HUDEP-2 (cell line): Measurements from ENCODE around the gene ANGEL1.

ENCODE experiments used
- DNase-seq, 76 experiments: peaks; one replicate each; lab custom pipeline; 2025; ENCODE audit not compliant: unreplicated experiment in 76 of 76; lab: John Stamatoyannopoulos, UW

ANGEL1 gene

DNA sequence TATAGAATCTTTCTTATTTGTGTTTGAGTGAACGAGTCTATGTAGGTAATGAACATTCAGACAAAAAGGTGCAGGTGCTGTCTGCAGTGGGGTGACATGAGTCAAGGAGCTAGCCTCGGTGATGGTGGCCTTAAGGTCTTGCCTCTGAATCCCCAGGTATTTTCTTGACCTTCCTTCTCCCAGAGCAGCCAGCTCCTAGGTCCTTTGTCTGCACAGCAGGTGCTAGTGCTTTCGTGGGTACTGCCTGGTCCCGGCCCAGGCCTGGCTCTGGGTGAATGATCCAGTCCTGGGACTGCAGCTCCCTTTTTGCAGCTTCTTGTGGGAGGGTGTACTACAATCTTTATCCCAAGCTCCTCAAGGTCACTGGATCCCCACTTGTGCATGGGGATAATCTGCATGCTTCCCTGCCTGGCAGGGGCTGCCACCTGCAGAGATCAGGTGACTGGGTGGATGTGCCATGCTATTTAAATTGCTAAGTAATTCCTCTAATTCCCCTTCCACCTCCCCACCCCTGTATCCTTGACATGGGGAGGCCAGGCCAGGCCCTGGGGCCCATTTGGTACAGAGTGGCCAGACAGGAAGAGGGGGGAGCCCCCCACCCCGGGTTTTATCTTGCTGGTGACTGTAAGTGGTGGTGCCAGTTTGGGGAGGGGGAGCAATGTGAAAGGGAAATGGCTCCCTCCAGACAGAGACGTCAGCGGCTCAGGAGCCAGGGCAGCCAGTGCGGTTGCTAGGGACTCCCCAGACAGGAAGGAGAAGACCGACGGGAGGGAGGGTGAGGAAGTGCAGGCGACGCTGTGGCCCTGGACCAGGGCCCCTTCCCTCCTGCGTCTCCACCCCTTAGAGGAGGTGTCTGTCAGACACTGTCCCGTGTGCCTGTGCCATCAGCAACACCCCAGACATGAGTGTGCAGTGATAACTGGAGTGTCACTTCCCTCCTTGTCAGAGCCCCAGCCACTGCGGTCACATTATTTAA lies 44.7 kb downstream of the ANGEL1 start:
- peak in 69 of 76 experiments; percentile 5 to 84 (median 57) for DNase-seq

DNA sequence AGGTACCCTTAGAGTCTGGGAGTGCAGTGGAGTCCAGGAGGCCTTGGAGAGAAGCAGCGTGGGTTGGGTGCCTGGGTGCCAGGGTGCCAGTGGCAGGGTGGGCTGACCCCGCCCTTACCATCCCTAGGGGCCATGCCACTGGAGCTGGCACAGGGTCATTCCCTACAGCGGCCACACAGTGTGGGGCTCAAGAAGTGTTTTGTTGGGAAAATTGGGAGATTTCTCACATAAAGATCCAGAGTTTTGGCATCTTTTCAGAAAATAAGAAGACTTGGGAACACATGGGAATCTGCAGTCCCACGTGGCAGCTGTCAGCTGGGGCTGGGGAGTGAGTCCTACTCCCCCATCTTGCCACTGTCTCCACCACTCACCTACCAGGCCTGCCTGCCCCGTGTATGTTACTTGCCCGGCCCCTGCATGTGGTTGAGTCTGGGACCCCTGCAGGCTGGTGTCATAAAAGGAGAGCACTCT lies 47.2 kb downstream of the ANGEL1 start:
- DNase-seq, result no peak

DNA sequence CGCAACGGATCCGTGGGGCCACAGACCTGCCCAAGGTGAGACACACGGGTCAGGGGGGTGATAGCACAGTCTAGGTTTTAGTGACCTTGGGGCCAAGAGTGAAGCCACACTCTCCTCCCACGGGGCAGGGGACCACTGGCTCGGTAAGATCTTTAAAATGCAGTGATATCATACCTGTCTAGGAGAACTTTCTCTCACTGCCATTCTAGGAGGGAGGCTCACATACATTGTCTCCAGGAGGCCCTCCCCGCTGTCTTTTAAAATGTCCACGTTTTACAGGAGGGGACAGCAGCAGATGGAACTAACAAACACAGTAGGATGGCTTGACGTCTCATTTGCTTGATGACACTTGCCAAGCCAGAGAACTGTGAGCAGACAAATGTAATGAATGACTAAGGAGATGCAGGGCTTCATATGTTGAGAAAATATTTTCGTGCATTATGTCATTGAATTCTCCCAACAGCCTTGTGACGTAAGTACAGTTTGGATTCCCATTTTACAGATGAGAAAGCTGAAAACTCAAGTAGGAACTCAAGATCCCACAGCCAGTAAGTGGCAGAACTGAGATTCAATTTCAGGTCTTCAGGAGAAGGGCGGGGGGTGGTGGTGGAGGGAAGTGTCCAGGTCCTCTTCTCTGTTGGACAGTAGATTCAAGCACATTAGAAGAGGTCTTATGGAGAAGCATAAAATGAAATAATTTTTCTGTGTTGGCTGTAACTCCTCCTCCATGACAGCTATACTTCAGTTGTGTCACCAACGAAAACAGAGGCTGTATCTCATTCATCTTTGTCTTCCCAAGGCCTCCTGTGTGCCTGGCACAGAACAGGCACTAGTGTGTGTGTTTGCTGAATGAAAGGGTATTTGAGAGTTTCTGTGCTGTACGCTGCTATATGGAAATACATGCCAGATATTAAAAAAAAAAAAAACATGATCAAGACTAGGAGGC lies 49.3 kb downstream of the ANGEL1 start:
- DNase-seq, result no peak

DNA sequence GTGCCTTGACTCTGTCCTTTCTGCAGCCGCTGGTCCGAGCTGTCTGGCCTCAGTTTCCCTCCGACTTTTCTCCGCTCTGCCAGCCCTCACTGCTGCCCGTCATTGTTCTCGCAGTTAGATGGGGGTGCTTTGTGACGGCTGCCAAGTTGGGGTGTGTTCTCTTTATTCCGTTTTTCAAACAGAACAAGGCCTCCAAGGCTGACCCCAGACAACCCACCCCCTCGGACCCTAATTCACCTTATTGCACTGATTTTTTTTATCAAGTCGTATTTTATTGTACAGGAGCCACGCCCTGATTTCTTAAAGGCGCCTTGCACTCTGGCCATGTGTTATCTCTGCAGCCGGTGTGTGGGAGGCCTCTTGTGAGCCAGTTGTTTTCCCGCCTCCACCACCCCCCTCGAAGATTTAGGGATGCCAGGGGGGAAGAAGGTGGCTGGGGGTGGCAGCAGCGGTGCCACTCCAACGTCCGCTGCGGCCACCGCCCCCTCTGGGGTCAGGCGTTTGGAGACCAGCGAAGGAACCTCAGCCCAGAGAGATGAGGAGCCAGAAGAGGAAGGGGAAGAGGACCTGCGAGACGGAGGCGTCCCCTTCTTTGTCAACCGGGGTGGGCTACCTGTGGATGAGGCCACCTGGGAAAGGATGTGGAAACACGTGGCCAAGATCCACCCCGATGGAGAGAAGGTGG lies 50.1 kb downstream of the ANGEL1 start:
- DNase-seq, result no peak

DNA sequence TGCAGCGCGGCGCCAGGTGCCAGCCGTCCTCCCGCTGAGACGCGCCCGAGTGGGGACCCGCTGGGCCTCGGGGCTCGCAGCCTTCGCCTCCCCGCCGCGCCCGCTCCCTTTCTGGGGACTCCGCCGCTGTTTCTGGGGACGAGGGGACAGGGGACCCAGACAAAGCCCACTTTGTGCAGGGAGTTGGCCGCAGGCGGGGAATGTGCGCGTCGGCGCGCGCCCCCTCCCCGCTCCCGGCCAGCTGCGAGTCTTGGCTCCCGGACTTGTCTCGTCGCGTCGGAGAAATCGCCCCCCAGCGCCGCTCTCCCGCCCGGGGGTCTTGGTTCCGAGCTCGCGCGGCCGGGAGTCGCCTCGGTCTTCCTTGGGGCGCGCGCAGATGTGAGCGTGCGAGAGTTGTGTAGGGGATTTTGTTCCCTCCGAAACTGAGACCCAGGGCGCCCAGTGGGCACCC lies 50.7 kb downstream of the ANGEL1 start:
- DNase-seq, result no peak

DNA sequence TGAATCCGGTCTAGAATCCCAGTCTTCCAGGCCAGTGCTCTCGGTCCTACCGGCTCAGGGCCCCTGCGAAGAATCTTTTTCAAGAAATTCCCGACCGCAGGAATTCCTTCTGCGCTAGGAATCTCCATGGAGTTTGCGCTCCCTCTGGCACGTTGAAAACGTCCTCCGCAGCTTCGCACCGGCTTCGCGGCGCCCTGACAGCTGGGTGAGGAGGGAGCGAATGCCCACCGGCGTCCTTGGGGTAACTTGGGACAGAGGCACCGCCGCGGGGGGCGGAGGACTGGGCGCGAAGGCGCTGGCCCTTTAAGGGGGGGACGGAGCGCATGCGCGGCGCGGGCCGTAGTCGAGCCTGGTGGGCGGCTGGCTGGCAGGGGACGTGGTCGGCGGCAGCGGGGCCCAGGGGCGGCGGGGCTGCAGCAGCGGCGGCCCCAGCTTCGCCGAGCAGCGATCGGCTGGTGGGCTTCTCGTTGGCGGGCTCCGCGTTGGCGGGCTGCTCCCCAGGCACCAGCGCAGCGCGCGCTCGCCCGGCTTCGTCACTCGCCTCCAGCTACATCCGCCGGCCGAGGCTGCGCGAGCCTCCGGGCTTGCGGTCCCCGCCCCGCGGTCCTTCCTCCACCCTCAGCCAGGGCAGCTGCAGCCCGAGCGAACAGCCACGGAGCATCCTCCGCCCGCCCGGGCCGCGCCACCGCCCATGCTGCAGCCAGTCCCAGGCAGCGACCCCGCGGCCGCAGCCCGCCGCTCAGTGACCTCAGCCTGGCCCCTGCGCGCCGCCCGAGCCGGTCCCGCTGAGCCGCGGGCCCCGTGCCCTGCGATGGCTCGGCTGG lies 51.3 kb downstream of the ANGEL1 start, which contains the start of gene VASH1:
VASH1 (plus strand) TSS at position 333 of the 824 bp plus-strand sequence. CDS start 1,354 bp downstream, outside the sequence.
- DNase-seq, result peak in 9 of 76 experiments; percentile 7 to 44 (median 14)

DNA sequence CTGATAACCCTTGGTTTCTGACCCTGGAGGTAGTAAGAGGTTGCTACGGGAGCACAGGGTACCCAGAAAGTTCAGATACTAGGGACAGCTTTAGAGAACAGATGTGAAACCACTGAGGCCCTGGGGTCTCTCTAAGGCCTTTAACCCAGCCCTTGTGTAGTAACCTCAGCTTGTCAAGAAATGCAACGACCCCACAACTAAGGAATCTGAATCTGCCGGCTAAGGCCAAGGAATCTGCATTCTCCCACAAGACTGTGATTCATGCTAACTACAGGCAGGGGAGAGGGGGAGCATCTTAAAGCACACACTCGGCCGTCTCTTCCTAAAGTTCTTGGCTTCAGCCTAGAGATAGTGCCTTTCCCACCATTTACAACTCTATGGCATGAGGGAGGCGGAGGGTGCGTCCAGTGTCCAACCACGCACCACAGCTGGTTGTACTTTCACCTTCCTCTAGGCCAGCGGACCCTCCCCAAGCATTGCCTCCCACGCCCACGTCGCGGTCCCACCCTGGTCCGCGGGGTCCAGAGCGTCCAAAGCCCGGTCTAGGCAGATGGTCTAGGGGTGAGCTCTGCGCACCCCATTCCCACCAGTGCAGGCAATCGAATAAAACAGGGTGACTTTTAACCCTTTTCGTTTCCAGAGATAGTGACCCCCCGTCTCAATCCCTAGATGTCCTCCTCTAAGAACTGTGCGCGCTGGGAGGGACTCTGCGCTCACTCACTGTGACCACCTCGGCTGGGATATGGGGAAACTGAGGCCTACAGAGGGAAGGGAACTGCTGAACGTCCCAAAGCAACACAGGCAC lies 52.1 kb downstream of the ANGEL1 start:
- no peak for DNase-seq

DNA sequence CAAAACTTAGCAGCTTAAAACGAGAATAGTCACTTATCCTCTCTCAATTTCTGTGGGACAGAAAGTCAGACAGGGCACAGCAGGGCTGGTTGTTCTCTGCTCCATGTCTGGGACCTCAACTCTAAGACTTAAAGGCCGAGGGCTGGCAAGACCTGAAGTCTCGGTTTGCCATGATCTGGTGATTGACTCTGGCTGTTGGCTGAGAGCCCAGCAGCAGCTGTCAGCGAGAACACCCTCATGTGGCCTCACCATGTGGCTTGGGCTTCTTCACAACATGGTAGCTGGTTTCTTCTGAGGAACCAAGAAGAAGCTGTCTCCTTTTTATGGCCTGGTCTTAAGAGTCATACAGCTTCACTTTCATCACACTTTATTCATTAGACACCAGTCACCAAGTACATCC lies 53.1 kb downstream of the ANGEL1 start:
- DNase-seq, result peak in 9 of 76 experiments; percentile 1 to 51 (median 27)

DNA sequence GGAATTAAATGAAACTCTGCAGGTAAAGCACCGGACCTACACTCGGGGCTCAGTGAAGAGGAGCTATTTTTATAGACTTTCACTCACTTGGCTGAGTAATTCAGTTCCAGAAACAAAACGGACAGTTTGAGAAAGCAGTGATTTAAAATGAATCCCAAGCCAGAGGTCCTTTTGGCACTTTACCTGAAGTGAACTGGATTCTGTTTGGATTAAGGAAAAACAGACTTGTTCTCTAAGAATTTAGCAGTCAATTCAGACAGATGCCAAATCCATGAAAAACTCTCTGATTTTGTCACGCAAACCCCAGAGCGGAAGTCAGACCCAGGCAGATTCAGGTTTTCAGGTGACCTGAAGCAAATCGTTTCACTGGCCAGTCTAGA lies 56.3 kb downstream of the ANGEL1 start:
- DNase-seq, result no peak

DNA sequence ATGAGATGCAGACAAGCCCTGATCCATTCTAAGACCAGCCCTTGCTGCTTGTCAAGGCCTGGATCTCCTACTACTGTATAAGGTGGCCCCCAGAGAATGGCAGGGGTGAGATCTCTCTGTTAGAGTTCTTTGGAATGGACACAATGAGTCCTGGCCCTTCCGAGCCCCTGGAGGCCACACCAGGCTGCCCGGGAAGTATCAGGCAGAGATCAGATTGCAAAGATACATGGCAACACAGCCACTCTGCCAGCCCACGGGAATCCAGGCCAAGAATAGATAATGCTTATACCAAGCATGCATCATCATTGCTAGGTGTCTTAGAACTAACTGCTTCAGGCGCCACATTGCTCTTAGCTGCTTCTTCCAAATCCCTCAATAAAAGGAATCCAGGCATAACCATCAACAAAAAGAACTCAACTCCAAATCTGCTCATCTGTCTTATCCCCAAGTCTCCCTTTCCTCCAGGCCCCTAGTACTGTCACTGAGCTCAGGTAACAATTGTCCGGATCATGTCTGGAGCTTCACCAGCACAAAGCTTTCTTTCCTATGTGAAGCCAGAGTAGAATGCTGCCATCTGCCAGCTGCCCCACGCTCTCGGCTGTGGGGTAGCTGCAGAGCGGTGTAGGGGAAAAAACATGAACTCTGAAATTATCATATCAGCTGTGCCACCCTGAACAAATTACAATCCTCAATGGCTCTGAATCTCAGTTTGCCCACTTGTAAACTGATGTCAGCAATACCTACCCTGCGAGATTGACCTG lies 56.9 kb downstream of the ANGEL1 start:
- no peak for DNase-seq

DNA sequence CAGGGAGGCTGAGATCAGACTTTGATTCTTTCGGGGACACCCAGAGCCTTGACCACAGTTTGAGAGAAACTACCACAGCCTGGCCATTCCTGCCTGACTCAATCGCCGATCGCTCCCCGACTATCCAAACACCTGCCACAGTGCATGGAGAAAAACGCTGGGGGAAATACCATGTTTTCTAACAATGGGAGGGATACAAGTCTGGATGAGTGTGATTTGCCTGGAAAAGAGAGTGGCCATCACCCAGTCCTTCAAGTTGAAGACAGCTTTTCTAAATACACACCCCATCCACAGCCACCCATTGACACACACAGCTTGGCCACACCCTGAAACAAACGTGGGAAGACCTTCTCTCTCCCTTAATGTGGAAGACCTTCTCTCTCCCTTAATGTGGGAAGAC lies 58.1 kb downstream of the ANGEL1 start:
- DNase-seq, result no peak

DNA sequence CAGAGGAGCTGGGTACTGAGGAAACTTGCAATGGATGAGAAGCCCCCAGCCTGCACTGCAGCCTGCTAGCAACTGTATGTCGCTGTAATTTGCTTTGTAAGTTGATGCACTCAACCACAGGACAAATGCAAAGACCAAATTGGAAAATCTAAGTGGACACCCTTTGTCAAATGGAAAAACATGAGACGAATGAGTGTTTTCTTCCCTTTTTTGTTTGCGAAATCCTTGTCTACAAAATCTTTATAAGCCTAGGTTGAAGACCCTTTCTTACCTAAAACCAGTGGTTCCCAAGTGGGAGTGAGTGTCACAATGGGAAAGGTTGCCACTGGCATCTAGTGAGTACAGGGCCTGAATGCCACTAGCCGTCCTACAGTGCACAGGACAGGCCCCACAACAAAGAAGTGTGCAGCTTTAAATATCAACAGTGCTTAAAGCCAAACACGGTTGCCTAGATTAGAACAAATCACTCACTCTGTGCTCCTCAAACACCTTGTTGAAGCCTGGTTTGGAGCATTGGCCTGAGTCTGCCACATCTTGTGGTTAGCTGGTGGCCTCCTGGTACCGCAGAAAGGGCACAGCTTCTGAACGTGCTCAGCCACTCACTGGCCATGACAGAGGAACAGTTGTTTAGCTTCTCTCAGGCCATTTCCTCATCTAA lies 59.0 kb downstream of the ANGEL1 start:
- no peak for DNase-seq

DNA sequence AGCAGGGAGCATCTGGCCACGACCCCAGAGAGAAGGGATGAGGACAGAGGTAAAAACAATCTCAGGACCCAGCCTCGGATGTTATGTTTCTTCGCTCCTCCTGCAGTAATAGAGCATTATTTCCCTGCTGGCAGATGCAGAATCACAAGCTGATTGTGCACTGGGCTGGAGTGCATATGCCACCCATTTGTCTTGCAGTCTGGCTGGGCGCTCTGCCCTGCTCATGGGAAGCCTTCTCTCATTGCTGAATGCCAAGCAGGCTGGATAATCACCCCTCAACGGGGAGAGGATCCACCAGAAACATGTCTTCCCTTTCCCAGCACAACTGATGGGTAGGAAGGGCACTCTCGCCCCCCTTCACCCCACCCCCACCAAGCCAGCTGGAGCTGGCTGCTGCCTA lies 59.9 kb downstream of the ANGEL1 start:
- no peak for DNase-seq

DNA sequence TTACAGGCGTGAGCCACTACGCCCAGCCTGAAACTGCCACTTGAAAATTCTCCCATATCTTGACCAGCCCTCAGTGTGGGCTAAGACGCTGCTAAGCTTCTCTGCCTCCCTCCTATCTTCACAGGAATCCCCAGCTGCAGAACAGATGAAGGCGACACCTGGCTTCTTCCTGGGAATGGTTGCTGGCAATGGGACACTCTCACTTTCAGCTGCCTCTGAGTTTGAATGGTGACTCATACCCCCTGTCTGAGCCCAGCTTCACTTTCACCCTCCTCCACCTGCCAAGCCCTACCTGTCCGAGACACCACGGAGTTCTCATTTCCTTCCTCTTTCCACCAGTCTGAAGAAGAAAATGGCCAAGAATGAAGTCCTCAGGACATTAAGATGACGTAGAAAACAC lies 69.7 kb downstream of the ANGEL1 start:
- no peak for DNase-seq

DNA sequence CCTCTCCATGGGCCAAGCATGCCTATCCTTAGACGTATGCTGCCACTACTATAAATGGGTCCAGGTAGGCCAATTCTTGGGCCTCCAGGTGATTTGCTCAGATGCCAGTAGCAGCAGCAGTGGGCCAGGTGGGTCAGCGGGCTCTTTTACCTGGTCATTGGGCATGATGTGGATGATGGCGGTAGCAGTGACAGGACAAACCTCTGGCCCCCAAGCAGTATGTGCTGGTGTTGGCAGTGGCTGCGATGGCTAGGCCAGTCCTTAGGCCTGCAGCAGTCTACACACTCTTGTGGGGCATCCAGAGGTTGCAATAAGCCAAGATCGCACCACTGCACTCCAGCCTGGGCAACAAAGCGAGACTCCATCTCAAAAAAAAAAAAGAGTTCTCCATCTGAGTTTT lies 70.5 kb downstream of the ANGEL1 start:
- no peak for DNase-seq

DNA sequence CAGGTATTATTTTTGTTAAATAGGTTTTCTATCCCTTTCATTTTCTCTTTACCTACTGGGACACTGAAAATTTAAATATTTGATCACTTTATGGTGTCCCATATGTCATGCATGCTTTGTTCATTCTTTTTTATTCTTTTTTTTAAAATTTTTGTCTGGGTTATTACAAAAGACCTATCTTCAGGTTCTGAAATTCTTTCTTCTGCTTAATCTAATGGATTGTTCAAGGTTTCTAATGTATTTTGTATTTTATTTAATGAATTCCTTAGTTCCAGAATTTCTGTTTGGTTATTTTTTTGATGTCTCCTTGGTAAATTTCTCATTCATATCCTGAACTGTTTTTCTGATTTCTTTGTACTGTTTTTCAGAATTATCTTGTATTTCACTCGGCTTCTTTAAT lies 71.6 kb downstream of the ANGEL1 start:
- DNase-seq, result no peak
